Measurements from ENCODE around the gene A4GNT.
"Not testable (repeated sequence)": the region's sequence is repeated elsewhere in the genome, so short reads cannot be mapped to it uniquely, and the experiment has no call there.

A4GNT gene

DNA sequence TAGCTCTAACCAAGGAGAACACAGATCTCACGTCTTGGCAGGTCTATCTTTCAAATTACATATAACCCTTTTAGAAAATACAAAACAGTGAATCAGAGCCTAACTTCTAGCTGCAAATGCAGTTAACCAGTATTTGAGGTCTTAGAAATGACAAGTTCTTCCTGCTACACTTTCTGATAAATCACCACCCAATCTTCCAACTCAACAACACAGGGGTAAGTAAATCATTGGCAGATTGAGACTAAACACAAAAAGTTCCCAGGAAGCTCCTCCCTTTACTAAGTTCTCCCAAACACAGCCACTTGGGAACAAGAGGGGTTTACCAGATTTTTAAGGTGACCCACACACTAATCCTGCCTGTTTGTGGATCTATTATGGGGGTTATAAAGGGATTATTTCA is at the start of gene A4GNT:
Gene A4GNT, minus strand, starts transcription at position 152 of the 400 bp plus-strand sequence. CDS start 1,134 bp downstream, outside the sequence.
- no peak for DNase-seq

DNA sequence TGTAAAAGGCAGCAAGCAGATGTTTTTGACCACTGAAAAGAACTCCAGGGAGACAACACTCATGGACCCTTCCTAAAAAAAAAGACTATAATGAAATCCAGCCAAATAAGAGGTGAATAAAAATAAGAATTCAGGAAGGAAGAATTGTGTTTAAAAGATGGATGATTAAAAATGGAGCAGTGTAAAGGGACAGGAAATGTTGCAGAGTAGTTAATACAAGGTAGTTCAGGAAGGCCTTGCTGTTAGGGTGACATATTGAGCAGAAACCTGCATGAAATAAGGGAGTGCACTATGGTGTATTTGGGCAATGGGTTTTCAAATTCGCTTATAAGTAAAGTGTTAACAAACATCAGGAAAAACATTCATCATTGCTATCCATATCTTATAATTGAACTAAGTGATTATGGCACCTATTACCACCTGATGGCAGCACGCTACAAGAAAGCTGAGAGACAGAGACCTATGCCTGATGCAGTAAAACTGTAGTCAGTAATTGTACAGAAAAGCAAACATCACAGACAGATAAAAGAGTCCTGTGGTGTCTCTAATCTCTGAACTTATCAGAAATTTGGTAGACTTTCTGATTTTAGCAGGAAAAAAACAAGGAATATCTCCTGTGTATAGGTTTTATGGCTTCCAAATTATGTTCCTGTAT is 48.3 kb upstream of the A4GNT start:
- no peak for DNase-seq

GRCh38 chr3:138174421-138175131 is 42.4 kb upstream of the A4GNT start, which contains the start of gene DBR1:
Gene DBR1, minus strand, starts transcription at chr3:138174921. Its CDS starts 126 bp downstream, at chr3:138174795.
- DNase-seq = peak; percentile 88

- no peak for DNase-seq
Measured at GRCh38 chr3:138173769-138174420, 41.7 kb upstream of the A4GNT start.

GRCh38 chr3:138172625-138173024 is 40.4 kb upstream of the A4GNT start:
- DNase-seq = no peak

- DNase-seq = no peak
Measured at GRCh38 chr3:138165061-138165460, 32.9 kb upstream of the A4GNT start.

DNA sequence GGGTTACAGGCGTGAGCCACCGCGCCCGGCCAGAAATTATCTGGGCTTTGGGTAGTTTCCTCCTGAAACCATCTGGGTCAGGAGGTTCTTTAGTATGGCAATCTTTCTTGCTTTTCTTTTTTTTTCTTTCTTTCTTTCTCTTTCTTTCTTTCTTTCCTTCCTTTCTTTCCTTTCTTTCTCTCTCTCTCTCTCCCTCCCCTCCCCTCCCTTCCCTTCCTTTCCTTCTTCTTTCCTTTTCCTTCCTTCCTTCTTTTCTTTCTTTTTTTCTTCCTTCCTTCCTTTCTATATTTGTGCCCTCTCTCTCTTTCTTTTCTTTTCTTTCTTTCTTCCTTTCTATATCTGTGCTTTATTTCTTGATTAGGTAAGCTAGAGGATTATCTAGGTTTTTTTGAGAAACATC is 25.6 kb upstream of the A4GNT start:
- no peak for DNase-seq

- DNase-seq = no peak
Measured at GRCh38 chr3:138154534-138154933, 22.3 kb upstream of the A4GNT start.

DNA sequence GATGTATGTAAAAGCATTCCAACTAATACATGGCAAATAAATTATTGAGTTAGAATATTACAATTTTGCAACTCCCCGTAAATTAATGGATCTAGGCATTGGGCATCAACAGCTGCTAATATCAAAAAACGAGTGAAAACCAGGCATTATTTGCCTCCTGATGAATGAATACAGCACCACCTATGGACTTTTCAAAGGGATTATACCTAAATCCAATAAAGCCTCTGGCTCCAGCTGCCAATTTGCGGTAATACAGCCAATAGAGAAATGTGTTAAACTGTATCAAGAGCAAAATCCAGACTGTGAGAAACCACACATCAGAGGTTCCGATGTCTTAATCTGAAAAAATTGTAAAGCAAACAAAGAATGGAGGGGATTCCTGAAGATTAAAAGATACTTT is 16.3 kb upstream of the A4GNT start:
- no peak for DNase-seq

DNA sequence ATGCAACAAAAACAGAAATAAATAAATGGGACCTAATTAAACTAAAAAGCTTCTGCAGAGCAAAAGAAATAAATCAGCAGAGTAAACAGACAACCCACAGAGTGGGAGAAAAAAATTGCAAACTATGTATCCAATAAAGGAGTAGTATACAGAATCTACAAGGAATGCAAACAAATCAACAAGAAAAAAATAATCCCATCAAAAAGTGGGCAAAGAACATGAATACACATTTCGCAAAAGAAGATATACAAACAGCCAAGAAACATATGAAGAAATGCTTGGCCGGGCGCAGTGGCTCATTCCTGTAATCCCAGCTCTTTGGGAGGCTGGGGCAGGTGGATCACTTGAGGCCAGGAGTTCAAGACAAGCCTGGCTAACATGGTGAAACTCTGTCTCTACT is 10.0 kb upstream of the A4GNT start:
- not testable (repeated sequence) for DNase-seq

DNA sequence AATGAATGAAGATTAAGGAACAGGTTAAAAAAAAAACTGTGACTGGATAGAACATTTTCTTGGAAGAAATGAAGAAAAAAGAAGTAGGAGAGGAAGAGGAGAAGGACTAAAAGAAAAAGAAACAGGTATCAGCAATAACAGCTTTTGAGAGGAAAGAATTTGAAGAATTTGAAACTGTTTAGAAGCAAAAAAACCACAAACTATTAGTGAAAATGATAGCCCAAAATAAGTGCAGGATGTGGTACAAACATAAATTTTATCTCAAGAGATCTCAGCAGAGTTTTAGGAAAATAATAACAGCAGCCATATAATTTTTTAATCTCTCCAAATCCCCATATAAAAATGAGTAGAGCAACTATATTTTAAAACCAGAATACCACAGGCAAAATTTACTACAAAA is 8.8 kb upstream of the A4GNT start:
- DNase-seq = no peak

DNA sequence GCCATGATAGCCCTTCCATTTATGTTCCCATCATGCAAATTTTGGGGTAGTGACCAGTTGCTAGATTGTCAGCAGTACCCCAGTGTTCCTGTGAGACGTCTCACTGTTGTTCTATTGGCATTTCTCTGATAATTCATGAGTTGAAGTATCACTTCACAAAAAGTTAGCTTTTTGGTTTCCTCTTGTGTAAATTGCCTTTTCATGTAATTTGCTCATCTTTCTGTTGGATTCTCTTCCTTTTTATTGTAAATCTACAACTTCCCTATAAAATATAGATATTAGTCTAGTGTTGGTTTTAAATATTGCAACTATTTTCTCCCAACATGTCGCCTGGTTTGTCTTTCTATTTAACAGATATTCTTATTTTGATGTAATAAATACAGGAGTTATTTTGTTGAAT is 7.5 kb upstream of the A4GNT start:
- no peak for DNase-seq

DNA sequence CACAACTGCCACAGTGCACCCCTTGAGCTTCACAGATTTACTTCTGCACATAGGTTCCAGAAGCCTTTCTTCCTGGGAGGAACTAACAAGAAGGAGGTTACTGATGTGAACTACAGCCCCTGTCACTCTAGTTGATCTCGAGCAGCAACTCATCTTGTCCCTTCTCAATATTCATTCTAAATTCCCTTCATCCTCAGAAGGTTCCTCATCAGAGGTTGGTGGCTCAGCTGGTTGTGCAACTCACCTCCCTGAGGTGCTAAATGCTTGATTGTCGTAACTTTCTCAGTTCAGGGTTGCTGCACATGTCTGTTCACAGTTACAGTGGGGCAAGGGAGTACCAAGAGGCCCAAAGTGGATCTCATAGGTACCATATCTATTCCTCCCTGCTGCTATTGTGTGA is 5.7 kb upstream of the A4GNT start:
- DNase-seq = no peak

GRCh38 chr3:138136201-138136600 is 4.0 kb upstream of the A4GNT start:
- DNase-seq = no peak

DNA sequence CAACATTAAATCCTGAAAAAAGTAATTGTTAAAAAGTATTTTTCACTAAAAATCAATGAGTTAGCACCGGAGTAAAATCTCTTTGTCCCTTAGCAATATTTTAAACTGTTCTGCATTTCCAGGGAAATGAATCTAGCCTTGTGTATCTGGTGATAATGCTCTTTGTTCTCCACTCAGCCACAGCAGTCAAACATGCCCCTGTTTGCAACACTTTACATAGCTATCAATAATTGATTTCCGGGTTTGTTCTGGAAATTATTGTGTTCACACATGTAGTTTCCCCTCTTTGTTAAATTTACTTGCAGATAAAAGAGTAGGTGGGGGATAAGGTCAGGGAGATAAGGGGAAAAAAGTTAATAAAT is 3.6 kb upstream of the A4GNT start:
- DNase-seq = no peak

- no peak for DNase-seq
Measured at GRCh38 chr3:138135146-138135832, 3.1 kb upstream of the A4GNT start.

DNA sequence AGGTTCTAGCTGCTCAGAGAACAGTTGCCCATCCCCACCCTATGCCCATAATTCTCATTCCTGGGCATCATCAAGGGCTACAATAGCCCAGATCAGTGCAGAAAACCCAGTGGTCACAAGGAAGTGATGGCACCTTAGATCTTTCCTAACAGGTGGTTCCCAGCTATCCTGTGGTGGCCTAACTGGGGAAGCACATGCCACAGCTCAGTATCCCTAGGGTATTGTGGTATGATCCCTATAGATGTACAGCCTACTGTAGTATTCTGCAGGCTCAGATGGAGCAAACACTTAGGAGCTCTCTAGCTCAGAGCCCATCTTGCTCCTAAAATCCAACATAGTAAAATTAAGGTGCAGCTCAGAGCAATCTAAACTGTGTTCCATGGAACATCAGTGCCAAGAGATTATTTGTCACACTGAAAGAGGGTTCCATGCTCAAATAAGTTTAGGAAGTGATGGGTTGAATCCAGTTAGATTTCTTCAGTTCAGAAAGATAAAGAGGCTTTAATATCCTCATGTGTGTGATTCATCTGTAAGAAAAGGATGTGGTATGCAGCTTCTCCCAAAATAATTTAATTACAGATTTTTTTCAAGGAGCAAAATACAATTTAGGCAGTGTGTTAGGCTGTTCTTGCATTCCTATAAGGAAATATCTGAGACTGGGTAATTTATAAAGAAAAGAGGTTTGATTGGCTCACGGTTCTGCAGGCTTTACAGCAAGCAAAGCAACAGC is 4.4 kb downstream of the A4GNT start:
- no peak for DNase-seq

GRCh38 chr3:138125548-138126221 is 6.5 kb downstream of the A4GNT start:
- no peak for DNase-seq

DNA sequence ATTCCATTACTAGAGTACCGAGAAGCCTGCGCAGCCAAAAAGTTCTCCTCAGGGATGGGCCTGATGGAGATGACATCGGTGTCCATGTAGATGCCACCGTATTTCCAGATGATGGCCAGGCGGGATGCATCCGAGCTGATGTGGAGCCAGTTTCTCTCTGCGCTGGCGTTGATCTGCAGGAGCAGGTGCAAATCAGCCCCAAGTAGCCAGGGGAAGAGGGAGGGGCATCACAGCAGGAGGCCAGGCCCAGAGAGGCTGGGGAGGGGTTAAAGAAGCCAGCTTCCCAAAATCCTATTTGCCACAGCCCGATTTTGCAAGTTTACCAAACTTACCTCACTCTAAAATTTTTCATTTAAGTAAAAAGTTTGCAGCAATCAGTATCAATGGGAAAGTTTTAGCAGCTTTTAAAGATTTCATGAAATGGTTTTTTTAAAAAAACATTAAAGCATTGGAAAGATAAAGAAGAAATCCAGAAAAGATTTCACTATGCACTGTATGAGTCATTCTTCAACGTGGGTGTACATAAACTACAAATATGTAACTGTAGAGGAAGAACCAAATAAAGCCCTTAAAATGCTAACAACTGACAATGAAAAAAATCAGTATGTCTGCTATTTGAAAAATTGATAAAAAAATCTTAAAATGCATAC is 7.4 kb downstream of the A4GNT start:
- DNase-seq = peak; percentile 59

DNA sequence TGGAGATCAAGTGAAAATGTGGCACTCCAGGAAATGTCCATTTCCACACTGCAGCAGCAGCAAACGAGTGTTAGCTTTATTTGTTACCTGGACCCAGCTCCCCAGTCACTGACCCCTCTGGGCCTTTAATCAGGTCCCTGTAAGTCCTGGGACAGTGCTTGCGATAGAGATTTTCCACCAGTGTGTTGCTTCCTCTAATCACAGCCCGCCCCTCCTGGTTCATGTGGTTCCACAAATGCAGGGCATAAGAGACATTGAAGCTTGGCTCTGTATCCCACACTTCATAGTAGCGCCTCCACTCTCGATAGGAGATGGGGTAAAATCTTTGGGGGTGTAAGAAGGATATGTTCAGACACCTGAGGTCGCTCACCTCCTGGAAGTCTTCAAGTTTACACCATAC is 8.0 kb downstream of the A4GNT start:
- DNase-seq = no peak

DNA sequence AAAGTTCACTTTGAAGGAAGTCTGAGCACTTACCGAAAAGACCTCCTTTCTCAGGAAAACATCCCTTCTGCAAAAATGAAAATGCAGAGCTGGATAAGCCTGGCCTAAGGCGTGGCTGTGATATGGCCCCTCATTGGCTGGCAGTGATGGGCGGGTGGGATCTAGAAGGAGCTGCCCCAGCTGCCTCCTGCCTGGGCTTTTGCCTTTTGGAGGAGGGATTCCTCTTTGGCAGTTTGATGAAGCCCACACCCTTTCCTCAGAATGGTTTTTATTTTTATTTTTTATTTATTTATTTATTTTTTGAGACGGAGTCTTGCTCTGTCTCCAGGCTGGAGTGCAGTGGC is 12.8 kb downstream of the A4GNT start:
- no peak for DNase-seq

All from right hindlimb (tissue), 1 donor.